GM12891 (cell line): Measurements from ENCODE around the gene NCEH1.

Experiments used
- POLR2A ChIP-seq: IDR thresholded peaks from 2 replicates; pipeline ENCODE4 v1.6.1; 2011; ENCODE audit warnings: low read depth, low read length, control low read depth
- TAF1 ChIP-seq: IDR thresholded peaks from 2 replicates; pipeline ENCODE4 v1.6.1; 2011; ENCODE audit warnings: low read depth, low read length, control low read depth

- no peak for TF ChIP-seq TAF1
- TF ChIP-seq POLR2A, result no peak
Measured at GRCh38 chr3:172640751-172641150, 70.1 kb downstream of the NCEH1 start.
